B cell (primary cell): ENCODE data around the gene LGR5.

ENCODE experiments used
- EZH2 ChIP-seq: IDR thresholded peaks from 2 replicates; pipeline ENCODE4 v1.6.1; 2012; ENCODE audit warnings: borderline replicate concordance, low read depth, mild to moderate bottlenecking, moderate library complexity, low read length; ENCODE audit not compliant: insufficient read depth, poor library complexity, severe bottlenecking
- TF ChIP-seq, protein P1 (sequence below): fragments of 200-600 bp; IDR thresholded peaks from one replicate; pipeline ENCODE4 v1.8.0; 2022; ENCODE audit warnings: antibody characterized with exemption, mild to moderate bottlenecking

DNA sequence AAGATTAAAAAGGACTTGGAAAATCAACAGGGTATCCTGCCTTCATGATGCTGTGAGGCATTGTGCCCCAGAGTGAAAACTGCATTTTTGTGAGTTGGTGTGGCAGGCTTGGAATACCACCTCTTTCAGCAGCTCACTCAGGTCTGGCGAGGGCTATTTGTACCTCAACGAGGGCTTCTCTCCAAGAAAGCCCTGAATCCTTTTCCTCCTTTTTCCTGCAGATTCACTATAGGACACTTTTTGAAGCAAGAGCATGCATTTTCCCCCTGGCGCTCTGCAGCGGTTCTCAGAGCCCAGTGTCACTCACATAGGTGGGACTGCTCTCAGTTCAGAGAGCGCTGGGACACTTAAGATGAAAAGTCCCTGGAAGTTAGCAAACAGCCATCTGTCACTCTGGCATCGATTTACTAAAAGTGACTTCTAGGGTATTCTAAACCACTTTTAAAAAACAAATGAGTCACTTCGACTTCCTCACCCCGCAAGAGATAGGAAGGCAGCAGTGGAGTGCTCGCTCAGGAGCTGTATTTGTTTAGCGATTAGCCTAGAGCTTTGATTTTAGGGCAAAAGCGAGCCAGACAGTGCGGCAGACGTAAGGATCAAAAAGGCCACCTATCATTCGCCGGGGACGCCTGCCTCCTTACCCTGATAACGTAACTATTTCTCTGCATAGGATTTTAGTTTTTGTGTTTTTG lies 782 bp upstream of the LGR5 start:
- TF ChIP-seq, protein P1, sequence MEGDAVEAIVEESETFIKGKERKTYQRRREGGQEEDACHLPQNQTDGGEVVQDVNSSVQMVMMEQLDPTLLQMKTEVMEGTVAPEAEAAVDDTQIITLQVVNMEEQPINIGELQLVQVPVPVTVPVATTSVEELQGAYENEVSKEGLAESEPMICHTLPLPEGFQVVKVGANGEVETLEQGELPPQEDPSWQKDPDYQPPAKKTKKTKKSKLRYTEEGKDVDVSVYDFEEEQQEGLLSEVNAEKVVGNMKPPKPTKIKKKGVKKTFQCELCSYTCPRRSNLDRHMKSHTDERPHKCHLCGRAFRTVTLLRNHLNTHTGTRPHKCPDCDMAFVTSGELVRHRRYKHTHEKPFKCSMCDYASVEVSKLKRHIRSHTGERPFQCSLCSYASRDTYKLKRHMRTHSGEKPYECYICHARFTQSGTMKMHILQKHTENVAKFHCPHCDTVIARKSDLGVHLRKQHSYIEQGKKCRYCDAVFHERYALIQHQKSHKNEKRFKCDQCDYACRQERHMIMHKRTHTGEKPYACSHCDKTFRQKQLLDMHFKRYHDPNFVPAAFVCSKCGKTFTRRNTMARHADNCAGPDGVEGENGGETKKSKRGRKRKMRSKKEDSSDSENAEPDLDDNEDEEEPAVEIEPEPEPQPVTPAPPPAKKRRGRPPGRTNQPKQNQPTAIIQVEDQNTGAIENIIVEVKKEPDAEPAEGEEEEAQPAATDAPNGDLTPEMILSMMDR: no peak
- no peak for TF ChIP-seq EZH2
